Measurements from ENCODE around the gene GHR.

GHR gene

DNA sequence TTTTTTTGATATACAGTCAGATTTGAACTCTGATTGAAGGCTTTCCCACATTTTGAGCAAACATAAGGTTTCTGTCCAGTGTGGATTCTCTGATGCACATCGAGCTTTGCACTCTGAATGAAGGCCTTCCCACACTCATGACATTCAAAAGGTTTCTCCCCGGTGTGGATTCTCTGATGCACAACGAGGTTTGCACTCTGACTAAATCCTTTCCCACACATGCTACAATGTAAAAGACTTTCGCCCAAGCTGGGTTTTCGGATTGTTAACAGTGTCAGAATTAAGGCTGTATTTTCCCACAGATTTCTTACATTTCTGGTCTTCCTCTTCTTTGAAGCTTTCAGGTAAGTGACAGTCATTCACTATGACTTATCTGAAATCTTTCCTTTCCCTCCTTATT lies 44.3 kb downstream of the GHR start:
- DNase-seq, result no peak

DNA sequence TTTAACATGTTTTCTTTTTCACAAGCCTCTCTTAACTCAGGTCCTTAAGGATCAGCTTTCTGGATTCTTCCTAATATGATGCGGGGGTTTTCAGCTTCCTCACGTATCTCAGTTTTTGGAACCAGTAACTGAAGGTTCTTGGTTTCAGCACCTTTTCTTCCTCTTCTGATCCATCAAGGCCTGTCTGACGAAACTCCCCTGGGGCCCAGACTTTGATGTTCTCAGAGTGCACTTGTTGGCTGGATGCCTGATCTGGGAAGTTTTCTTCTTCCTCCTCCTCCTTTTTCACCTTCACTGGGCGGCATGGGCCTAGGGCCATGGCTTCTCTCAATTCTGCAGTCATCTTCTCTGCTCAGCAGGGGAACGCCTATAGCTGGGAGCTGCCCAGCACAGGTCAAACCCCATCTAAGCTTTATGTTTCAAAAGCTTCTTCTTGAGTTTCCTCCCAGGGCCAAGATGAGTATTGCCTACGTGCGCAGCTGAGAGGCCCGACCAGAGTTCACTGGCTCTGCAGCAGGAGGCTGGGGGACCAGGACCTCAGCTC lies 44.8 kb downstream of the GHR start:
- no peak for DNase-seq

DNA sequence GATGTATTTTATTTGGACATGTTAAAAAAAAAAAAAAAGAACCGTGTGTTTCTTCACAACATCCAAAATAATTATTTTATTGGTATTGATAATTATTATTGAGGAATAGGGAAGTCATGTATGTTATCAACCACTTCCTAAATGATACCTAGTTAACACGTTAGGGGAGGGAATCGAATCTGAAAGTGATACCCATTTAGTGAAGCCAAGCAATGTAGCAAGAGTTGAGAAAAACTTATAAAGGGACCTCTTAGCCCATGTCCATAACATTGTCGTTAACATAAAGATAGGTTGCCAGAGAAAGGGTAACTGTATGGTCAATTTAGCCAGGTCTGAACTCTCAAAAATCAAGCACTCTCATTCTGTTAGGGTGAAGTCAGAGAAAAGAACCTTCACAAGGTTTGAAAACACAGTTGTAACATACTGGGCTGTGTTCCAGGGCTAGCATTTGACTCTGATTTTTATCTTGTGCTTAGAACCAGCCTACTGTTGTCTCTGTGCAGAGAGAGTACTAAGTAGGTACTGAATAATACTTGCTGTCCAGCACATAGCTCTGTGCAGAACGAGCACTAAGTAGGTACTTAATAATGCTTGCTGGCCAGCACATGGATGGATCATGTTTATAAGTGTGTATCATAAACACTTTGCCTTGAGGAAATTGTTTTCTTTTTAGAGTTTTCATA lies 60.4 kb downstream of the GHR start:
- DNase-seq, result no peak

DNA sequence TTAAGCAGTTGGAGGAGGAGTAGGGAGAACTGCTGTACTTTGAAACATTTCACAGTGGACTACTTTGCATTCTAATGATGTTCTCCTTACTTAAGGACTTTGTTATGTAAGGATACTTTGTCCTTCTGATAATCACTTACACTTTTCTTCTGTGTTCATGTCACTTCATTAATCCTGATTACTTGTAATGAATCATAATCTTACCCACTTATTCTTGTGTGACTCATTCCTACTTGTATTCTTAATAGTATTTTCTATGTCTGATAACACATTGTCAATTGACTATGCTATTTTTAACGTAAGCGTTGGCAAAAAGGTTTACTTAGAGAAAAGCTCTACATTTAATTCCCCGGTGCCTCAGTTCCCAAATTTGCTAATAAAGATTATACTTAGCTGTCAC lies 63.8 kb downstream of the GHR start:
- DNase-seq, result no peak

DNA sequence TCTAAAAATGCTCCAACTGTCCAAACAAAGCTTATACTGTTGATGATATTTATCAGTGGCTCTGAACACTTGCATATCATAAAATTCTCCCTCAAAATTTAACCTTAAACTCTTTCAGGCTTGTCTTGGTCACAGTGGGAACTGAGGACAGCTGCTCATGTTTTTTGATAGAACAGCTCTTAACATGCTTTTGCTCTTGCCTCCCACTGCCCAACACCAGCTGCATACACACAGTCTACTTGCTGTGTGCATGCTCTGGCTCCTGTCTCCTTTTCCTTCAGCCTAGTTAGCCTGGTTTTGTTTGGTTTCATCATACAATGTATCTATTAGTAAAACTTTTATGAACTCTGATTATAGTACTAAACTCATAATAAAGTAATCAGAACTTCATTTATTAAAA lies 64.6 kb downstream of the GHR start:
- DNase-seq, result no peak

DNA sequence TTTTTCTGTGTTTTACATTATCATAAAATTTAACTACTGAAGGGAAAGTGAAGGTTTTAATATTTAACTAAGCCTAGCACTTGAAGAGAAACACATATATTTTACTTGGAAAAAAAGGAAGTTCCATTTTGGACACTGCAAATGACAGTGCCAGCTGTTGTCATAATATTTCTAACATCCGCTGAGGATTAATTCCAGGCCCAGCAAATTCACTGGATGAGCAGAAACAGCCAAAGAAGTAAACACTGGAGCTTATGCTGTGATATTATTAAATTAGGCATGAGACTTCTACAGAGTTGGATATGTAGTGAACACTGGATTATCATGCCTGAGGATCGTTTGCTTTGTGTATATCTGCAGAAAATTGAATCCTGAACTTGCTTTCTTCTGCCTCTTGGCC lies 67.6 kb downstream of the GHR start:
- no peak for DNase-seq

DNA sequence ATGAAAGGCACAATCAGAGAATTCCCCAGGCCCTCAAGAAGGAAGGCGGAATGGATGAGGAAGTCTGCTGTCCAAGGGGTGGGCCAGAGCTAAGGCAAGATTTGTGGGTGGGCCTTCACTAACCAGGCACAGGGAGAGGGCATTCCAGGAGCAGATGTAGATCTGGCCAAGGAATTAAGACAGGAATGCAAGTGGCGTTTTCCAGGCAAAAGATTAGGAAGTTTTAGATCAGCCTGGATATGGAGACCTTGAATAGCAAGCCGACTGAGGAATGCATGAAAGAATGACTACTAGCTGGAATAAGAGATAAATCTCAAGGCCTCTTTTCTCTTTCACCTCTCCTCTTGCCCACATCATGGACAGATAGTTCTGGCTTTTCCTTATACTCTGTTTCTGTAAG lies 68.5 kb downstream of the GHR start:
- DNase-seq, result no peak

DNA sequence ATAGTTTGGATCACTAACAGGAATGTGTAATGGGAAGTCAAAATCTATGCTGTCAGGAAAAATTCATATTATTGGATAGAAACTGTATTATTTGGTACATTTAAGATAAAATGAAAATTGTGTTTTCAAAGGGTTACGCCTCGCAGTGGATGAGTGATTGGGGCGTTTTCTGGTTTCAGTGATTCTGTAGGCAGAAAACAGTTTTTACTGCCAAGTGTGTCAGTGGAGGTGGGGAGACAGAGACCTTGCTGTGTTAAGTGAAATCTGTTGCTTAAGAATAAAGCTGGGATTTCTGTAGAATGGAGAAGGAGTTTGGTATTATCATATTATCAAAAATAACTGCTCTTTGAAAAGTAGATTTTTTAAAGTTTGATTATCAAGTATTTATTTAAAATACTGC lies 69.7 kb downstream of the GHR start:
- no peak for DNase-seq

DNA sequence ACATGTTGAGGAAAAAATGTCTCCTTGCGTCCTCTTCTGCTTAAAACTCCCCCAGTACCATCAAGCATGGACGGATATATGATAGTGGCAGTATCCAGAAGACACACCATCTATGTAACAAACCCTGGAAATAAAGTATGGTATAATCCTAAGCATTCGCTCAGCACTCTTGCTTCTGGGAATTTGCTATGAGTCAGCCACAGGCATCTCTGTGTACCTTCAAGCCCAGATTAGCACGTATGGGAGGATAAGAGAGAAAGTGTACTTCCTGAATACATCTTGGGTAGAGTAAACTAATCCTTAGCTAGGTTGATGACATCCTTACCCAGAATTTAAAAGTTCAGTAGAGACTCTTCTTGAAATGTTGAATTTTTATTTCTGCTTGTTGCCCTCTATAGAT lies 71.2 kb downstream of the GHR start:
- no peak for DNase-seq

DNA sequence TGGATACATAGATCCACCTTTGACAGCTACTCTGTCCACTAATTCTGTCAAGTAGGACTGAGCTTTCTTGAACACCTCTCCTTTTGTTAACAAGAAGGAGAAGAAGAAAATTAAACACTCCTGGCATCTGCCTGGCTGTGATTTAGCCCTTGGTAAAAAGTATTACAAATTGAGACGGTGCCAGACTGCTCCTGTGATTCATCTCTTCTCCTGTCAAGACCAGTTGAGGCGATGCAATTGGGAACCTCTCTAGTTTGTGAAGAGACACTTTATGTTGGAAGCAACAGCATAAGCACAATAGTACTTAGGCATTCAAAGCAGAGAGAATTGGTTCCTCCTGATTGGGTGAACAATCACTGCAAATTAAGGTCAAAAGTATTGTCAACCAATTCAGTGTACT lies 72.7 kb downstream of the GHR start:
- no peak for DNase-seq

DNA sequence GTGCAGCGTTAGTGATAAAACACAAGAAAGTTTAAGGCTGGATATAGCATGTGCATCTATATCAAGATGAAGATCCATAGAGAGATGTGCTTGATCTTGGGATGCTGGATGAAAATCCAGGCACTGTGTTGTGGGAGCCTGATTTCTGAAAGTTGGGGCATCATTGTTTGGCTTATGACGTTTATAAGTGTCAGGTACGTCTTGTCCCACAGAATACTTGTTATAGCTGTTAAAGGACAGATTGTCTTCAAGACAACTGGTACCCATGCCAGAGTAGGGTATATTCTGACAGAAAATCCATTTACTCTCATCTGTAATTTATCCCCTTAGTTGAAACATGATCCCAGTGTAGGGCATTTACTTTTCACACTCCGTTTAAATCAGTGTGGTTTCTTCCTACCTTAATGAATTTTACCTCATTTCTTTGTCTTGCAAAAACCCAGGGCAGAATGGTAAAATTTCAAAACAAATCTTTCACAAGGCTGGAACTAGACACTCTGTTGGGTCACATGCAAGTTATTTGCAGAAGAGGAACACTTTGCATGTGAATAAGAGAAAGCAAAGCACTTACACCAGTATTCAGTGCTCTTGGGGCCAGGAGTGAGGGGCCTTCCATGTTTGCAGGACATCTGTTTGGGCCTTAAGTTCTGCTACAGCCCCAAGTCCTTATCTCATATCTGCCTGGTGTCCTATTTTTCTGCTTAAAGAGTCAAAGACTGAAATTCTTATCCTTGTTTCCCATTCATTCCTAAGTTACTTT lies 73.3 kb downstream of the GHR start:
- DNase-seq, result no peak

DNA sequence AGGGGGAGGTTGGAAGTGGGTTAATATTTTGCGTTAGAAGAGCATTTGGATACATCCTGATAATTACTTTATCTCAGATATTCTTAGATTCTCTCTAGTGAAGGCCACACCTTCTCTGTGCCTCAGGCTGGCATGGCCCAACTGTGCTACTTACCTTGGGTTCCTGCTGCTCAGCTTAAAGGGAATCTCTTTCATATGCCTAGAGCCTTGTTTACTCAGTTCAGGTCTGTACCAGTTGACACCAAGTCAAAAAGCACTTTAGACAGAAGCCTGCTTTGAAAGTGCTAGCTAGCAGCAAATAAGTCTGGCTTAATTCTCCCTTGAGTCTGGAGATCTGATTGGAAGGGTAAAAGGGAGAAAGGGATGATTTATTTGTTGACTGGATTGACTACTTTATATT lies 74.8 kb downstream of the GHR start:
- DNase-seq, result no peak

DNA sequence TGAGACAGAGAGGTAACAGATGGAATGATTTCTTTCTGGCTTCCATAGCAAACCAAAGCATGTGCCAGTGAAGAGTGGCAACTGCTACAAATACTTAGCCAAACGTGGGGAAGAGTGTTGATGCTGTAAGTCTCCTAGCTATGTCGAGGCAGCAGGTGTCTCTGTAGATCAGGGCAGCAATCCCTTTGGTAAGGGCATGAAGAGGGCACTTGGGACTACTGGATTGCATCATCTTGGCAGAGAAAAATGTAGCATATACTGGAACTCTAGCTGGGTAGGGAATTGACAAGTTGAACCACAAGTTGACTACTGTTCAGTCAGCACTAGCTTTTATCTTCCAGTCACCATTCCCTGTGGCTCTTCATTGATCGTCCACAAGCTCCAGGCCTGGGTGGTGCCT lies 75.8 kb downstream of the GHR start:
- DNase-seq, result no peak

DNA sequence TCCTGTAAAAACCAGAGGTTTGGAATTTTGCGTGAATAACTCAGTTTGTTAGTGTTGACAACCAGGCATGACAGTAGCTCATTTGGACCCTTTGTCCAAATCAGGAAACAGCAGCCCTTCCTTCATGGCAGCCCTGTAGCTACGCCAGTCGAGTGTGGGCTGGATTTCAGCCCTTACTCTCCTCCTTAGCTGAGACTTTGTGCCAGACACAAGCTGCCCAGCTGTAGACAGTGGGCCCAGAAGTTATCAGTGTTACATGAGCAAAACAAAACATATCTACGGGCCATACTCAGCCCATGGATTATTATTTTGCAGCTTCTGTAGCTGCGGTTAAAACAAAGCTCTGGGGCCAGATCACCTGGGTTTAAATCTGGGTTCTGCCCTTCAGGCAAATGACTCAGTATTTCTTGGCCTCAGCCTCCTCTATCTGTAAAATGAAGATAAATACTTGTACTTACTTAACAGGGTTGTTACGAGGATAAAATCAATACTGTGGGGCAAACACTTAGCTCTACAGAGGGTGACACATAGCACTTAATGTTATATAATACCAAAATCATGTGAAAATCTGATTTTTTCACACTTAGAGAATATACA lies 76.9 kb downstream of the GHR start:
- no peak for DNase-seq

DNA sequence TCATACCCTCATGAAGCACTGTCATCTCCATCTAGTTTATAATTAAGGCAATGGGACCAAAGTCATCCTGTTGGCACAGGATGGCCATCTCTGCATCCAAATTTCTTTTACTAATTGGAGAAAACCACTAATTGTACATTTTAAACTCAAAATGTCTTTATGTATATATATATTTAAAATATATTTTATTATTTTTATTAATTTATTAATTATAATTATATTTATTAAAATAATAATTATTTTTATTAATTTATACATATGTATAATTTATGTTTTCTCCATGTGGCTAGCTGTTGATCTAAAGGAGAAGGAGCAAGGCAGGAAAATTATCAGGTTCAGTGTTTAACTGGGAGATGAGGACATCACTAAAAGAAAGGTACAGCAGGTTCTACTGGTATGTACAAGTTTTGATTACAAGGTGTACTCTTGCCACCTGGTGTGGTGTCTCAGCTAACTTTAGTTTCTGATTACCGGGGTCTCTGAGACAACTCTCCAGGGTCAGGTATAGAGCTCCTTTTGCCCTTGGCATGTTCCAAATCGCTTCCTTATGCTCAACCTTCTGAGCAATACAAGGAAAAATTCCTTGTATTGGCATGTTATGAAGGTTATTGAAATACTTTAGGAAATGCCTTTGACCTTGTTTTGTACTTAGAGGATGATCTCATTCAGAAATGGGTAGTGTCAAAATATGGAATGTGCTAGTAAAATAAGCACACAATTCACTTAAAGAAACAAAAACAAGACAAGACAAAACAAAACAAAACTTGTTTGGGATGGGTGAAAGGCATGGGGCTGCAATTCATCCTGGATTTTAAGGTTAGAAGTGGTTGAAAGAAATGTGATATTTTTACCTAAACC lies 79.6 kb downstream of the GHR start:
- DNase-seq, result no peak

DNA sequence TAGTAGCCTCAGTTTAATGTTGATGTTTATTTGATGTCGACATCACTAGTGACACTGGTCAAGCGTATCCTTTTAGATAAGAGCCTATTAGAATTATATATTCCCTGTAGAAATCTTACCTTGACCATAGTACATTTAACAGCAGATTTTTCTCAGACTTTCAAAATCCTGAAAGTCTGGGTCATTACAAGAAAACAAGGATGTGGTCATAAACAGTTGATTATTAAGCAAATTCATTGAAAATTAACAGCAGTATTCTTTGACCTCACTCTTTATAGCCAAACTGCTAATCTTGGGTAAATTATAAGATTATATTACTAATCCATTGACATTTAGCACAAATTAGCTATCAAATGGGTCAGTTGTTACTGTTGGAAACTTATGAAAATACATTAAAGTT lies 83.4 kb downstream of the GHR start:
- no peak for DNase-seq

DNA sequence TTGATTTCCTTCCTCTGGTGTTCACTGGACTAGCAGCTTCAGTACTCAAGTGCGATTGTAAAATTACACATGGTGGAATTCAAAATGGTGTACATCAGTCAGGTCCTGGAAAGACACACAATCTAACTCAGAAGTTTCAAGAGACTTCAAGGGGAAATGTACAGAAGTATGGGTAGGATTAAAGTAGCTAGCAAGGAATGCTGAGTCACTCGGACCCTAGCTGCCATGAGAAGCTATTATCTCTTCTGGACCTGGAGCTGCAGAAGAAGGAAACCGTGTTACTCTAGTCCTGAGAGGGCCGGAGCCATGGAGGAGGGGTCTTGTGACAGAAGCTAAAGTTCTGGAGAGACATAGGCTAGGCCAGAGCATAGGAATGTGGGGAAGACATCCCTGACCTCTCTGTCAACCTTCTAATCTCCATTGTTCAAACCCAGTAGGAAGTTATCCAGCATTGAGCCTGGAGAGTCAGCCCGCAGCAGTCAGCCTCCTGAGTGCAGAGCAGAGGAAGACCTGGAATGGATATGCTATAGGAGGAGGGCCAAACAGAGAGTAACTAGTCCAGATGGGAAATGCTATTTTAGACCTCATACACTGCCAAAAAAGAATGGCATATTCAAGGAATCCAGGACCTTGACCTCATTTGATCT lies 84.3 kb downstream of the GHR start:
- DNase-seq, result no peak

DNA sequence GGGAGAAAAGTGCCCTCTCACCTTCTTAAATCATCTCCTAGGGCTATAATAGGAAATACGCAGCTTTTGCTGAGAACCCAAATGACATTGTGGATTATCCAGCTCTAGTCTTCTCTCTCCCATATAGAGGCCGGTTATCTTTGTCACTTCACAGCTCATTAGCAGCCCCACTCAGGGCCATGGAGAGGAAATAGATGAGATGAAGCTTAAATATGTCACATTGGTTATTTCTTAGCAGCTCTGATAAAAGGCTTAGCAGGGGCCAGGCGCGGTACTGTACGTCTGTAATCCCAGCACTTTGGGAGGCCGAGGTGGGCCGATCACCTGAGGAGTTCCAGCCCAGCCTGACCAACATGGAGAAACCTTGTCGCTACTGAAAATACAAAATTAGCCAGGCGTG lies 90.0 kb downstream of the GHR start:
- DNase-seq, result no peak

DNA sequence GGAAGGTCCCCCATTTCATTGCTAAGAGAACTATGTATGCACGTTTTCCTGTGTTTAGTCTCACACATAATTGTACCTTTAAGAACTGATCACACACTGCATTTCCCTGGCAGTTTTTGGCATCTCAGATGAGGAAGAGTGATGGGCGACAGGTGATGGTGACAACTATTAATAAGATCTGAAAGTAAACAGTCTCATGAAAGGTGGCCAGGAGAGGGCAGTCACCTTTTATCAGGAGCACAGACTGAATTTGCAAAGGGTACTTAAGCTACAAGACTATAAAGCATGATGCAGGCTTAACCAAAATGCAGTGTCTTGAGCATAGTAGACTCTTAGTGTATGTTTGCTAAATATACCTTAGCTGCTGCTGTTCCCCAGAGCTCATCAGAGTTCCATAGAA lies 91.5 kb downstream of the GHR start:
- no peak for DNase-seq

DNA sequence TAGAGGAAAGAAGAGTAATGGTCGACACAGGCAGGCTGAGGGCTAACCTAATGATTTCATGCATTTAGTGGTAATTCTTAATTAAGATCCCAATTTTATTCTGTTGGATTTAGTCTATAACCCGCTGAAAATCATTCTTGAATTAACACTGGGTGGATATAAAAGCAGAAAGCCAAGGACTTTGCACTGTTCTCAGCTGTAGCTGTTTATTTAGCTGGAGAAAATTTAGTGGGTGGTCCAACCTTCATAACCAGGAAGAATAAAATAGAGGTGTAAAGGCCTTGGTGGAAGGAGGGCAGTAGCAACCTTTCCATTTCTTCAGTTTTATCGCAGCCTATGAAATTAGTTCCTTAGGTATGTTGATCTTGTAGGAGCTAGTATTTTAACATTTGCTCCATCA lies 92.3 kb downstream of the GHR start:
- no peak for DNase-seq

DNA sequence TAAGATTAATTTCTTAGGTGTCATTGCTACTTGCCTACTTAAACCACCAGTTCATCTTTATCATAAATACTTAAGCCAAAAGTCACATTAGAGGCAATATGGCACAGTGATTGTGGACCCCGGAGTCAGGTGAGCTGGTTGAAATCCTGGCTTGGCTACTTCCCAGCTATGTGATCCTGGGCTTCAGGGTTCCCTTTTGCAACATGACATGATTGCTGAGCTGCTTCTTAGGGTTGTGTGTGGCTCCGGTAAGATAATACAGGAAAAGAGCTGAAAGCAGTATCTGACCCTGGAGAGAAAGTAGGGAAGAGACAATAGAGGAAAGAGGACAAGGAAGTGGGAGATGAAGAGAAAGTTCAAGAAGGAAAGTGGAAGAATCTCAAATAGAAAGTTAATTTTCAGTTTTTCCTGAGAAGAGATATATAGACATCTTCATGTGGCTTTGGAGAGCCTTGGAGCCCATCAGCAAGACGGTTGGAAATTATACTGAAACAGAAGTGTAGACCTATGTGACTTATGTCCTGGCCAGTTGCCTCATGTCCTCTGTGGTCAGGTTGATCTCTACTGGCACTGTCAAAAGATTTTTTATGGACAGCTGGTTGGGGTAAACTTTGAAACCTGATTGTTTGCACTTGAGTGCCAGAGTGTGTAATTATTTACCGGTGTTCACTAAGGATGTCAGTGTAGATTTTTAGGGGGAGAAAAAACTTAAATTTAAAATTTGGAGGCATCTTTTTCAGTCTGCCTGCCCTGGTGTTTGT lies 93.2 kb downstream of the GHR start:
- no peak for DNase-seq

DNA sequence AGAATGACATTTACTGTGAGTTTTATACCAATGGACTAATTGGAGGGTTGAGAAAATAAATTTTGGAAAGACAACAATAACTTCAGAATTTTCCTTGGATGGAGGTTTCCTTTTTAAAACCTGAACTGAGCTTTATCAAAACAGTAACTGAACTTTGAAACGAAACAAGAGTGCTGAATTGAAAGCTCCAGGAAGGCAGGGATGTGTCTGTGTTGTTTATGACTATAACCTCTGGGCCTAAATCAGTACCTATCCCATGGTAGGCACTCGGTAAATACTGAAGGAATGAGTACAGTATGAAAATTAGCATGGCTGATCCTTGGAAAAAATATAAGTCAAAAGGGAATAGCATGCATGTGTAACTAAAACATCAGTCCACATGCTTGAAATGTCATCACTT lies 93.9 kb downstream of the GHR start:
- DNase-seq, result no peak

All from stimulated activated CD4-positive, alpha-beta T cell treated with anti-CD3 and anti-CD28 coated beads, Interleukin-15, amount 100 ng/mL, for 24 hours (primary cell).